Brain microvascular endothelial cell (primary cell): ENCODE data around the gene RPL18.
A peak's percentile ranks its signal among the peaks of the same experiment; 100 is the strongest.
"Not testable (repeated sequence)": the region's sequence is repeated elsewhere in the genome, so short reads cannot be mapped to it uniquely, and the experiment has no call there.

Experiments used
- DNase-seq: peaks from one replicate; pipeline ENCODE4 v3.0.0-alpha.2; 2020
- H3K27ac ChIP-seq: fragments of 250-450 bp; sonication (Bioruptor Pico); 2 replicates; pipeline ENCODE4 v1.5.1; 2020; ENCODE audit warnings: mild to moderate bottlenecking, moderate library complexity
- H3K27me3 ChIP-seq: fragments of 250-450 bp; sonication (Bioruptor Pico); replicated peaks from 2 replicates; pipeline ENCODE4 v1.5.1; 2020; ENCODE audit warnings: mild to moderate bottlenecking
- H3K36me3 ChIP-seq: fragments of 250-450 bp; sonication (Bioruptor Pico); replicated peaks from 2 replicates; pipeline ENCODE4 v1.5.1; 2020; ENCODE audit warnings: mild to moderate bottlenecking
- H3K4me3 ChIP-seq: 2 replicates; pipeline ENCODE4 v1.5.1; 2011; ENCODE audit warnings: low read depth, mild to moderate bottlenecking, control low read depth, low read length, moderate library complexity
- in situ Hi-C: cut with HindIII; loops from 2 replicates; pipeline ENCODE4 v1.10.0; 2017; ENCODE audit warnings: low sequenced_read_pairs, low pct_ligation_motif_present
- TF ChIP-seq, protein P1 (sequence below): IDR thresholded peaks from 2 replicates; pipeline ENCODE4 v1.5.1; 2011; ENCODE audit warnings: low read depth, mild to moderate bottlenecking, moderate library complexity, low read length, control low read depth, inconsistent platforms; ENCODE audit errors: missing control alignments

Gene RPL18

DNA sequence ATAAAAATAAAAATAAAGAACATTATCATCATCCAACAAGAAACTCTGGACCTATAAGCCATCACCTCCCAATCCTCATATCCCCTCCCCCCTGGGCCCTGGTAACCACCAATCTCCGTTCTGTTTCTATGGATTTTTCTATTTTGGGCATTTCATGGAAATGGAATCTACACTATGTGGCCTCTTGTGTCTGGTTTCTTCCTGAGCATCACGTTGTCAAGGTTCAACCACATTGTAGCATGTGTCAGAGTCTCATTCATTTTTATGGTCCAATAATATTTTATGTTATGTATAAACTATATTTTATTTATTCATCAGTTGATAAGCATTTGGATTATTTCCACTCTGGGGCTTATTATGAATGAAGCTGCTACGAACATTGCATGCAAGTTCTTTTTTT, 40.1 kb downstream of the RPL18 start:
- in situ Hi-C loops: no loop called here
- H3K27ac ChIP-seq: no peak overlapping the region
- no peaks in the 10 kb centered on the region for H3K36me3 ChIP-seq
- TF ChIP-seq, protein P1, sequence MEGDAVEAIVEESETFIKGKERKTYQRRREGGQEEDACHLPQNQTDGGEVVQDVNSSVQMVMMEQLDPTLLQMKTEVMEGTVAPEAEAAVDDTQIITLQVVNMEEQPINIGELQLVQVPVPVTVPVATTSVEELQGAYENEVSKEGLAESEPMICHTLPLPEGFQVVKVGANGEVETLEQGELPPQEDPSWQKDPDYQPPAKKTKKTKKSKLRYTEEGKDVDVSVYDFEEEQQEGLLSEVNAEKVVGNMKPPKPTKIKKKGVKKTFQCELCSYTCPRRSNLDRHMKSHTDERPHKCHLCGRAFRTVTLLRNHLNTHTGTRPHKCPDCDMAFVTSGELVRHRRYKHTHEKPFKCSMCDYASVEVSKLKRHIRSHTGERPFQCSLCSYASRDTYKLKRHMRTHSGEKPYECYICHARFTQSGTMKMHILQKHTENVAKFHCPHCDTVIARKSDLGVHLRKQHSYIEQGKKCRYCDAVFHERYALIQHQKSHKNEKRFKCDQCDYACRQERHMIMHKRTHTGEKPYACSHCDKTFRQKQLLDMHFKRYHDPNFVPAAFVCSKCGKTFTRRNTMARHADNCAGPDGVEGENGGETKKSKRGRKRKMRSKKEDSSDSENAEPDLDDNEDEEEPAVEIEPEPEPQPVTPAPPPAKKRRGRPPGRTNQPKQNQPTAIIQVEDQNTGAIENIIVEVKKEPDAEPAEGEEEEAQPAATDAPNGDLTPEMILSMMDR: no peak
- DNase-seq: peak; percentile 56
- H3K4me3 ChIP-seq: no peak overlapping the region
- H3K27me3 ChIP-seq: no peaks in the 10 kb centered on the region

DNA sequence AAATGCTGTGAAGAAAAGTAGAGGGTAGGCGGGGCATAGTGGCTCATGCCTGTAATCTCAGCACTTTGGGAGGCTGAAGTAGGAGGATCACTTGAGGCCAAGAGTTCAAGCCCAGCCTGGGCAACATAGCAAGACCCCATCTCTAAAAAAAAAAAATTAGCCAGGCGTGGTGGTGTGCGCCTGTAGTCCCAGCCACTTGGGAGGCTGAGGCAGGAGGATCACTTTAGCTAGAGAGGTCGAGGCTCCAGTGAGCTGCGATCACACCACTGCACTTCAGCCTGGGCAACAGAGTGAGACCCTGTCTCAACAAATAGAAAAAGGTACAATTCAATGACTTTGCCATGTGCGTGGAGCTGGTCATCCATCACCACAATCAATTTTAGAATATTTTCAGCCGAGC, 41.1 kb downstream of the RPL18 start:
- H3K27me3 ChIP-seq, DNase-seq, H3K4me3 ChIP-seq, in situ Hi-C loops, H3K36me3 ChIP-seq, H3K27ac ChIP-seq: not testable (repeated sequence)

DNA sequence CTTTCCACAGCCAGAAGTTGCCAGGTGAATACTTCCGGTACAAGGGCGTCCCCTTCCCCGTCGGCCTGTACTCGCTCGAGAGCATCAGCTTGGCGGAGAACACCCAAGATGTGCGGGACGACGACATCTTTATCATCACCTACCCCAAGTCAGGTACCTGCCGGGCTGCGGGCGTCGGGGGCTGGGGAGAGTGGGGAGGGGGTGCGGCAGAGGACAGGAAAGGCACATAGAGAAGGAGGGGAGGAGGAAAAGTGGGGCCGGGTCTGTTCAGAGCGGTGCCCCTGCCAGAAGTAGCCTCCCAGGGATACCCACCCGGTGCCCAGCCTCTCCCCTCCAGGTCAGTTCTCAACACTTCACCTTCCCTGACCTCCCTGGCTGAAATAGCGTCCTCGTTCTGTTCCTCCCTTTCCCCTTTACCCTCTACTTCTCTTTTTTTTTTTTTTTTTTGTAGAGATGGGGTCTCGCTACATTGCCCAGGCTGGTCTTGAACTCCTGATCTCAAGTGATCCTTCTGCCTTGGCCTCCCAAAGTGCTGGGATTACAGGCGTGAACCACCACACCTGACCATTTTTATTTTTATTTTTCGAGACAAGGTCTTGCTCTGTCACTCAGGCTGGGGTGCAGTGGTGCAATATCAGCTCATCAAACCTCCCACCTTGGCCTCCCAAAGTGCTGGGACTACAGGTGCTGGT, 42.9 kb downstream of the RPL18 start:
- TF ChIP-seq, protein P1: no peak
- H3K27ac ChIP-seq: no peak overlapping the region
- in situ Hi-C loops: no loop called here
- DNase-seq: no peak
- no peaks in the 10 kb centered on the region for H3K36me3 ChIP-seq
- H3K27me3 ChIP-seq: no peaks in the 10 kb centered on the region
- H3K4me3 ChIP-seq: no peak overlapping the region

DNA sequence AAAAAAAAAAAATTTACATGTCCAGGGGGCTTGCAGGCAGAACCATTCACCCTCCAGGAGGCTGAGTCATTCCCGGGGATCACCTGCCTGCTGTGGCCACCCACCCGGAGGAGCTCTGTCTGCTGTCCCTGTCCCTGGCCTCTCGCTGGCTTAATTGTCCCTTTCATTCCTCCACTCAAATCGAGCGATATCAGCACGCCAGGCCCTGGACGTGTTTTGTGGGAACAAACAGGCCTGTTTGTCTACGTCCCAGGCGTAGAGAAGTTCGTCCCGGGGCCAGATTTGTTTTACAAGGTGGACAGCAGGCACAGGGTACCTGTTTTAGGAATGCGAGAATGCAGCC, 45.8 kb downstream of the RPL18 start:
- H3K36me3 ChIP-seq: no peaks in the 10 kb centered on the region

DNA sequence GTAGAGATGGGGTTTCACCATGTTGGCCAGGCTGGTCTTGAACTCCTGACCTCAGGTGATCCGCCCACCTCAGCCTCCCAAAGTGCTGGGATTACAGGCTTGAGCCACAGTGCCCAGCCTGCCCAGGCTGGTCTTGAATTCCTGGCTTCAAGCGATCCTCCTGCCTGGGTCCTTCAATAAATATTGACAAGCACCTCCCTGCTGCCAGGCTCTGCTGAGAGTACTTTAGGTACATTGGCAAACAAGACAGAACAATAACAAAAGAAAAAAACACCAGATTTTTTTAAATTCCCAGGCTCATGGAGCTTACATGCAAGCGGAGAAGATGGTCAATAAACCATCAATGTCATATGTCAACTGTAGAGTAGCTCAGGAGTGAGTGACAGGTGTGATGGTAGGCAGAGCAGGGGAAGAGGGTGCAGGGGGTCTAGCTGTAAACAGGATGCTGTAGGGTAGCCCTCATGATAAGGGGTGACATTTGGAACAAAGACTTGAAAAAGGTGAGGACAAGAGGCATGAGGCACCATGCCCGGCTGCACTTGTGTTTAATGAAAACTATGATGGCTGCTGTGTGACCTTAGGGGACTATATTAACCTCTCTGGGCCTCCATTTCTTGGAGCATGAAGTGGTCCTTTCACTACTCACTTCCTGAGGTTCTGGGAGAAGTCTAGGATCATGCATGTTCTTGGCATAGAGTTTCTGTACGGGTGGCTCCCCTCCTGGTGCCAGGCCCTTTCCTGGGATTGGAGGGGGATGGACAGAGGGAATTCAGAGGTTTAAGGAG, 47.4 kb downstream of the RPL18 start:
- in situ Hi-C loops: no loop called here
- H3K36me3 ChIP-seq: no peaks in the 10 kb centered on the region
- H3K27me3 ChIP-seq: no peaks in the 10 kb centered on the region
- TF ChIP-seq, protein P1: no peak
- DNase-seq: no peak
- H3K4me3 ChIP-seq: no peak overlapping the region
- no peak overlapping the region for H3K27ac ChIP-seq

More for the DNA sequence above, 45.8 kb downstream of the RPL18 start:
- TF ChIP-seq, protein P1: no peak
- H3K27ac ChIP-seq: no peak overlapping the region
- no peak overlapping the region for H3K4me3 ChIP-seq
- in situ Hi-C loops: no loop called here
- no peak for DNase-seq
- H3K27me3 ChIP-seq: no peaks in the 10 kb centered on the region

DNA sequence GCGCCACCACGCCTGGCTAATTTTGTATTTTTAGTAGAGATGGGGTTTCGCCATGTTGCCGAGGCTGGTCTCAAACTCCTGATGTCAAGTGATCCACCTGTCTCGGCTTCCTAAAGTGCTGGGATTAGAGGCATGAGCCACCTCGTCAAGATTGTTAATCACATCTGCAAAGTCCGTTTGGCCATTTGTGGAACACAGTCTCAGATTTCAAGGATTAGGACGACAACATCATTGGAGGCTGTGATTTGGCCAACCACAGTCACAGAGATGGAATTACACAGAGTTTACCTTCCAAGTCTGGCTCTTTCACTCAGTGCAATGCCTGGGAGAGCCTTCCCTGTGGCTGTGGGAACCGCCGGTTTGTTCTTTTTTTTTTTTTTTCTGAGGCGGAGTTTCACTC, 49.2 kb downstream of the RPL18 start:
- no peak overlapping the region for H3K27ac ChIP-seq
- H3K27me3 ChIP-seq: no peaks in the 10 kb centered on the region
- DNase-seq: no peak
- in situ Hi-C loops: no loop called here
- no peak overlapping the region for H3K4me3 ChIP-seq
- TF ChIP-seq, protein P1: no peak
- H3K36me3 ChIP-seq: no peaks in the 10 kb centered on the region
